ENCODE data around the gene DISP2.

DISP2 gene

DNA sequence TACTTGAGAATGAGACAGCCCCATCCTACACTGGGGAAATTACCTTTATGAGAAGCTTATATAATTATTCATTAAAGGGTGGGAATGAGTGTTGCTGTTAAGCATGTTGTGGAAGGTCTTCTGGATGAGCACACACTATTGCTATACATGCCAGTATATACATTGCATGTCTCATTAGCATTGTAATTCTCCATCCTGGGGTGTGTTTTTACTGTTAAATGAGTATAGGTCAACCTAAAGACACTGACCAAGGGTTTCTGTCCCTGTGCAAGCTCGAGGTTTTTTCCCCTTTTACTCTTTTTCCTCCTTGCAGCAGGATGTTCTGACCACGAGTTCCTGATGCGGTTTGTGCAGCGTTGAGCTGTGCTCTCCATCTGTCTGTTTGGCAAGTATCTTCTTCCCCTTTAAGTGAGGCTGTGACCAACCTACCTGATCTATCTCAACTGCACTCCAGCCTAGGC lies 40.4 kb downstream of the DISP2 start:
- peak; percentile 21 for DNase-seq

DNA sequence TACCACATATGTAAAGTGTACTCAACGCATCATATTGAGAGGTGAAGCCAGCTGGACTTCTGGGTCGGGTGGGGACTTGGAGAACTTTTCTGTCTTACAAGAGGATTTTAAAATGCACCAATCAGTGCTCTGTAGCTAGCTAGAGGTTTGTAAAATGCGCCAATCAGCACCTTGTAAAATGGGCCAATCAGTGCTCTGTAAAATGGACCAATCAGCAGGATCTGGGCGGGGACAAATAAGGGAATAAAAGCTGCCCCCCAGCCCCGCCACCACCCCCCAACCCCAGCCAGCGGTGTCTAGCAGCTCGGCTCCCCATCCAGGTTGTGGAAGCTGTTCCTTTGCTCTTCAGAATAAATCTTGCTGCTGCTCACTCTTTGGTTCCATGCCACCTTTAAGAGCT lies 41.4 kb downstream of the DISP2 start:
- no peak for DNase-seq

DNA sequence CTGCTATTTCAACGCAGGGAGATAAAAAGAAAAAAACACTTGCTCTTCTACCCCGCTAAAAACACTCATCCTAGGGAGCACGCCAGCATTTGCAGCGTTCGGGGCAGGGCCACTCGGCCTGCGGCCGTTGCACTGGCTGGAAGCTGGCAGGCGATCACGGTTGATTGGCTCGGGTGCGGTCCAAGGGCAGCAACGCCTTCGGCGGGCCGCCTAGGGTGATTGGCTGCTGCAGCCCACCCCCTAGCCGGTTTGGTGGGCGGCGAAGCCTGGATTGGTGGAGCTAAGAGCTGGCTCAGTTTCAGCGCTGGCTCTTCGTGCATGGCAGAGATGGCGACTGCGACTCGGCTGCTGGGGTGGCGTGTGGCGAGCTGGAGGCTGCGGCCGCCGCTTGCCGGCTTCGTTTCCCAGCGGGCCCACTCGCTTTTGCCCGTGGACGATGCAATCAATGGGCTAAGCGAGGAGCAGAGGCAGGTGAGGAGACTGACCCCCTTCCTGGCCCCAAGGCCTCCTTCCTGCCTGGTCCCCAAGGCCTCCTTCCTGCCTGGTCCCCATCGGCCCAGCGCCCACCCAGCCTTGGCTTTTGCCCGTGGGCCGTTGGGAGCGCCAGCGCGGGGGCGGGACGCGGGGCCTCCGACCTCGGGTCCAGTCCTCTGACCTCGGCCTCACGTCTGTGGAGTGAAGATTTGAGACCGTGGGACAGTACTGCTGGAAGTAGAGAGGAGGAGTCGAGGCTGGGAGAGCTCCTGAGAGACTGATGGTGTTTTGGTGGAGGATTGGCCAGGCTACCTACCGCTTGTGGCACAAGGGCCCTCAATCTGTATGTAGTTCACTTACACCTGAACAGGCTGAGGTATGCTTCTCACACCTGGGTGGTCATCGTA lies 47.7 kb downstream of the DISP2 start, which contains the start of gene IVD:
Gene IVD (plus strand): TSS at position 295 of the 881 bp plus-strand sequence. CDS start 33 bp downstream, at position 328.
- DNase-seq: peak; percentile 90

DNA sequence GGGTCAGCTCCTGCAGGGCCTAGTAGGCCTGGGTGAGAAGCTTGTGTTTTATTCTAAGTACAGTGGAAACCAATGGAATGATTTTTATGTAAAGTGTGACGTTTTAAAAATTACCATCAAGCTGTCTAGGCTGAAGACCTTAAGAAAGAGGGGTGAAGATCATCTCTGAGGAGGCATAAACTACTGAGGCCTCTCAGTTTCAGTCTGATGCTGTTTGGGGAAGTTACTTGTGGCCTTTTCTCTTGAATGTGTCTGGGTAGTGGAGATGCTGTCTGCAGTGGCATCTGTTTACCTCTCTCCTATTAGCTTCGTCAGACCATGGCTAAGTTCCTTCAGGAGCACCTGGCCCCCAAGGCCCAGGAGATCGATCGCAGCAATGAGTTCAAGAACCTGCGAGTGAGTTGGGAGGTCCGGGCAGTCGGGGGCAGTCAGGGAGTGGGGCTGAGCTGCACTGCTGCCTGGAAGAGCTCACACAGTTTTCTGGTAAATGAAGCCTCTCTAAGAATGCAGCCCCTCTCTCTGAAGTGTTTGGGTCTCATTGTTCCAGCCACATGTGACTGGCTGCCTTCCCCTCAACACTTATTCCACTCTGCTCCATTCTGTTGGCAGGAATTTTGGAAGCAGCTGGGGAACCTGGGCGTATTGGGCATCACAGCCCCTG lies 49.4 kb downstream of the DISP2 start:
- no peak for DNase-seq

DNA sequence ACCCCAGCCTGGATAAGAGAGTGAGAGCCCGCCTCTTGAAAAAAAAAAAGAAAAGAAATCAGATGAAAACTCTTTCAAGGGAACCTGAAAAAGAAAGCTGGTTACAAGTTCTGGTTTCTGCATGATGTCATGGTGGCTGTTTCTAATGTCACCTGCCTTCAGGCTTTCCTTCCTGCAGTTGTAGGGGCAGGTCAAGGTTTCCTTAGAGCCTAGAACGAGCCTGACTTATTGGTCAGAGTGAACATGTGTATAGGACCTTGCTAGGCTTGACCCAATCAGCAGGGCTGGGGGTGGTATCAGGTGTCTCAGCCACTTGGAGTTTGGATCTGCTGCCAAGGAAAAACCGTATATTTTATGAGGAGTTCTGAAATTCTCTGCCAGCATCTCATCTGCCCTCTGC lies 51.3 kb downstream of the DISP2 start:
- DNase-seq: no peak

DNA sequence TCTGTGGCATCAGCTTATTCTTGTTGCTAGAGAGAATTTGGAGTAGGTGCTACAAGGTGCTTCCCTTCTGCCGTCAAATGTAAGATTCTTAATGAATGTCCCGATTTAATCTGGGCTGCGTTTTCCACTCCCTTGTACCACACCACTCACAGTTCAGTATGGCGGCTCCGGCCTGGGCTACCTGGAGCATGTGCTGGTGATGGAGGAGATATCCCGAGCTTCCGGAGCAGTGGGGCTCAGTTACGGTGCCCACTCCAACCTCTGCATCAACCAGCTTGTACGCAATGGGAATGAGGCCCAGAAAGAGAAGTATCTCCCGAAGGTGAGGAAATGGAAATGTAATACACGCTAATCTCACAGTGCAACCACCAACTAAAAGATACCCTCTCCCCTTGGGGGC lies 52.5 kb downstream of the DISP2 start:
- DNase-seq: no peak

DNA sequence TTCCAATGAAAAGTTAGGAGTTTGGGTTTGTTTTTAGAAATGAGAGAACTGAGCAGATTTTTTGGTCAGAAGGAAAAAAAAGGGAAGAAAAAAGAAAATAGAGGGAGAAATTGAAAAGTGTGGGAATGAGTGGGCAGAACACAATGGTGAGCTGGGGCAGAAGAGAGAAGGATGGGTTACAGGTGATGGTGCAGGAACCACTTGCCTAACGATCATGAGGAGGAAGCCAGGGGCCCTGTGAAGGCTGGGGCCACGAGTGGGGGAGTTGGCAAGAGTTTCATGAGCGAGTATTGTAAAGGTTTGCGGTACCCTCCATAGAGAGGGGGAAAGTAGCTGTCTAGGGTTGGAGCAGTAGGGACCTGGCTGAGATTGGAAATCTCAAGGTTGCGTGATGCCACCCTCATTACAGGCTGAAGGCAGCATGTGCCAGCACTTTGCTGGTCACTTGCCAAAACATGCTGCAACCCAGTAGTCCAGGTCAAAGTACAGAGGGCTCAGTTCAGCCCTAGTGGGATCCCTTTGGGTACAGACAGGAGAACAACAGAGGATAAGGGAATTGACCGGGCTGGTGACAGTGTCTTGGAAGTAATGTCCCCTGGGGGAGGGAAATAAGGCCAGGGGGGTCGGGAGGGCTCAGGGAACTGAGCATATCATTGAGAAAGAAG lies 54.2 kb downstream of the DISP2 start:
- no peak for DNase-seq

DNA sequence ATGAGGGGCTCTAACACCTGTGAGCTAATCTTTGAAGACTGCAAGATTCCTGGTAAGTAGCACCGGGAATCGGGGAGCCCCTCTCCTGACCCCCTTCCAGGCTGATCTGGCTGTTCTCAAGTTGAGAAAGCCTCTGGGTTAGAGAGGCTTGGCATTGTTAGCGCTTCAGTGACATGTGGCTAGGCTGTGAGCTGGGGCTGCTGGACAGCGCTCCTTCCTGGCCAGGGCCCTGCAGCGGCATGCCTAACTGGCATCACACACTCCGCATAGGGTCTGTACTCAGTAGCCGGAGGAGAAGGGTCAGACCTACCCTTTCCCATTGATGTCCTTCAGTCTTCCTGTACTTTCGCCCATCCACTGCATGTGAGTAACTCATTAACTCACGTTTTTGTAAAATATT lies 55.0 kb downstream of the DISP2 start:
- DNase-seq: no peak

DNA sequence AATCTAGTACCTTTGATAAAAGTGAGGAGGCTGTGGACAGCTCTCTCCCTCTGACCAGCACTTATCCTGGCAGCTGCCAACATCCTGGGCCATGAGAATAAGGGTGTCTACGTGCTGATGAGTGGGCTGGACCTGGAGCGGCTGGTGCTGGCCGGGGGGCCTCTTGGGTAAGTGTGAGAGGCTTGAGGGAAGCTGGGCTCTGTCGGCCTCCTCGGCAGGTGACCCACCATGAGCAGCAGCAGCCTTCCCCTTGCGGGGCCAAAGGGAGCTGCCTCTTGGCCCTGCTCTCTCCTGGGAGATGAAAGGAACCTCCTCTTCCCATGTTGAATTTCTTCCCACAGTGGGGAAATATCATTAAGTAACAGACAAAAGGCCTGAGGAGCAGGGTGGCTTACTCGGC lies 56.8 kb downstream of the DISP2 start:
- no peak for DNase-seq

DNA sequence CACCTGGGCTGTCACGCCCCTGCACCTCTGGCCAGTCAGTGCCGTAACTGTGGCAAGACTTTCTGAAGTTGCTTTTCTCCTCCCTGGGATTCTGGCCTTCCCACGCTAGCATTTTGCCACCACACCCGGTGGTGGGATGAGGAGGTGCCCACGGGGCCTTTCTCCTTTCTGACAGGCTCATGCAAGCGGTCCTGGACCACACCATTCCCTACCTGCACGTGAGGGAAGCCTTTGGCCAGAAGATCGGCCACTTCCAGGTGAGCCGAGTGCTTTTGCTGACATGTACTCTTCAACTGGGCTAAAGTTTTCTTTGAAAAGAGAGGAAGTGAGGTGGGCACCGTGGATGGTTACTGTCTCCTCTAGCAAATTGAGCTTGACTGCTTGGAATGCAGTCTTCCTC lies 57.2 kb downstream of the DISP2 start:
- DNase-seq: no peak

DNA sequence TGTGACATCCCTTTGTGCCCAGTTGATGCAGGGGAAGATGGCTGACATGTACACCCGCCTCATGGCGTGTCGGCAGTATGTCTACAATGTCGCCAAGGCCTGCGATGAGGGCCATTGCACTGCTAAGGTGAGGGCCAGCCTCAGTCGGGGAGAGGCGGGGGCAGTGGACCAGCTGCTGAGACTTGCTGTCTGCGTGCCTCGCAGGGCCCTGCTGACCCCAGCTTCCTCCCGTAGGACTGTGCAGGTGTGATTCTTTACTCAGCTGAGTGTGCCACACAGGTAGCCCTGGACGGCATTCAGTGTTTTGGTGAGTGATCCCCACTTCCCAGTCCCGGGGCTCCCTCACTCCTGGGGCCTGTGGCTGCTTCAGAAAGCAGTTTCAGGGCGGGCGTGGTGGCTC lies 58.0 kb downstream of the DISP2 start:
- DNase-seq: no peak

DNA sequence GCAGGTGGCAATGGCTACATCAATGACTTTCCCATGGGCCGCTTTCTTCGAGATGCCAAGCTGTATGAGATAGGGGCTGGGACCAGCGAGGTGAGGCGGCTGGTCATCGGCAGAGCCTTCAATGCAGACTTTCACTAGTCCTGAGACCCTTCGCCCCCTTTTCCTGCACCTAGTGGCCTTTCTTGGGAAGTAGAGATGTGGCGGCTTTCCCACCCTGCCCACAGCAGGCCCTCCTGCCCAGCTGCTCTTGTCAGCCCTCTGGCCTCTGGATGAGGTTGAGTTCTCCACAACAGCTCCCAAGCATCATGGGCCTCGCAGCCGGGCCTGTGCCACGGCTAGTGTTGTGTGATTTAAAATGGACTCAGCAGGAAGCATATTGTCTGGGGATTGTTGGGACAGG lies 60.1 kb downstream of the DISP2 start:
- no peak for DNase-seq

DNA sequence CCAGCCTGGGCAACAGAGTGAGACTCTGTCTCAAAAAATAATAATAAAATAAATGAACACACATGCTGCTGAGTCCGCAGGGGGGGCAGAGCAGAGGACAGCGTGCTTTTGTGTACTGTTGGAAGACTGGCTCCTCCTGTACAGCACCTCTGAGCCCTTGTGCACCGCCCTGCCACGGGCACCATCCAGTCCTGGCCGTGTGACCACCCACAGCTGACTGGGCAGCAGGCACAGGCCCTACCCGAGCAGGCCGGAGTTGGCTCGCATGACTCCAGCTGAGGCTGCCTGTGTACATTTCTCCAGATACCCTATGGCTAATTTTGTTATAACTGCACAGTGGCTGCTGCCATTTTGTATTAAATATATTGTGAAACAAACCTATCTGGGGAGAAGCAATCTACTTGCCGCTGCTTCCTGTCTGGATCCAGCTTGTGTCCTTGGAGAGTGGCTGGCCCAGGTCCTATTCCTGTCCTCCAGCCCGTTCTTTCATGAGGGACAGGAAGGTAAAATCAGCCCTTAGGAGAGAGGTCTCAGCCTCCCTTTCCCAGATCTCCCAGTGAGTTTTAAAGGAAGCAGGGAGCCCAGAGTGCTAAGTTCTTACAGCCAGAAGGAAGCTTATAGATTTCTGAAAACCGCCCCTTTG lies 62.2 kb downstream of the DISP2 start:
- no peak for DNase-seq

DNA sequence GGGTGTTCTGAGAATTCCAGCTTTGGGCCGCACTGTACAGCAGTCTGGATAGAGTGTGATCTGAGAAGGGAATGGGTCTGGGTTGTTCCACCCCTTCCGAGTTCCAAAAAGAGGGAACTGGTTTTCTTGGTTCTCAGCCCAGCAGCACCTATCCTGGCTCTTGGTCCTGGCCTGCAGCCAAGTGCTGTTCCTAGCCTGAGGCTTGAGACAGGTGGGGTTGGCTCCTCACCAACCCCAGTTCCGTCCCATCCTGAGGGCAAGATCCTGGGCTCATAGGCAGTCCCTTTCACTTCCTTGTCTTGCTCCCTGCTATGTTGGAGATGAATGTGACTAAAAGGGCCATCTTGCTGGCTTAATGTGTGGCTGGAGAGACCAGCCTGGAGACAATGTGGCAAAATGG lies 62.8 kb downstream of the DISP2 start:
- no peak for DNase-seq

DNA sequence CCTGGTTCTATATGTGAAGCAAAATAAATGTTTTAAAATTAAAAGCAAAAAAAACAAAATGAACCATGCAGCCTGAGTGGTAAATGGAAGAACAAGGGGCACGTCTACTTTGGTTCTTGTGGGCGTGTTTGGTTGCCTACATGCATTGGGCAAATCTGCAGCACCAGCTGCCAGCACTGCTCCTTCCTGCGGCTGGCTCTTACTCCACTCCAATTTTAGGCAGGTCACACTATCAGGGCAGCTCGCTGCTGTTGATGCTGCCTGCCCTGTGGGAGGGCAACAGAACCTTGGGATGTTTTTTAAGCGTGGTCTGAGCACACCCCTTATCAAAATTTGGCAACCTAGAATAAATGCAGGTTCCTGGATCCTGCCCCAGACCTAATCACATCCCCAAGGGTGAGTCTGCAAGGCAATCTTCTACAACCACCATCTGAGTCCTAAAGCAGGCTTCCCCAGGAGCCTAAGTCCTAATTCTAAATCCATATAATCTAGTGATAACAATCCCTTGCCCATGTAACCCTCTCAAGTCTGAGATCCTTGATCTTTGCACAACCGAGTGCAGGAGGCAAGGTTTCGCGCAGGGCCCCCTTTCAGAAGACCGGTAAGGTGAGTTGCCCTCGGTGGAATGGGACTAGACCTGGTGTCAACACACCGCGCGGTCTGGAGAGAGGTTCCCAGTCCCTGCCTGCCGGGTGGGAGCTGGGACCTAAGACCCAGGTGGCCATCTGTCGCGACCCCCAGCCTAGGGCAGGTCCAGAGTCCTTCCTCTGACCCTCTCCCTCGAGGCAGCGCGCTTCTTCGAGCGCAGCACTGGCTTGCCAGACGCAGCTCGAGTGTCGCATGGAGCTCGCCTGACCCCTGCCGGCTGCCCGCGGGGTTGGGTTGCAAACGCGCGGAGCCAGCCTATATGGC lies 63.5 kb downstream of the DISP2 start:
- DNase-seq: peak; percentile 80

DNA sequence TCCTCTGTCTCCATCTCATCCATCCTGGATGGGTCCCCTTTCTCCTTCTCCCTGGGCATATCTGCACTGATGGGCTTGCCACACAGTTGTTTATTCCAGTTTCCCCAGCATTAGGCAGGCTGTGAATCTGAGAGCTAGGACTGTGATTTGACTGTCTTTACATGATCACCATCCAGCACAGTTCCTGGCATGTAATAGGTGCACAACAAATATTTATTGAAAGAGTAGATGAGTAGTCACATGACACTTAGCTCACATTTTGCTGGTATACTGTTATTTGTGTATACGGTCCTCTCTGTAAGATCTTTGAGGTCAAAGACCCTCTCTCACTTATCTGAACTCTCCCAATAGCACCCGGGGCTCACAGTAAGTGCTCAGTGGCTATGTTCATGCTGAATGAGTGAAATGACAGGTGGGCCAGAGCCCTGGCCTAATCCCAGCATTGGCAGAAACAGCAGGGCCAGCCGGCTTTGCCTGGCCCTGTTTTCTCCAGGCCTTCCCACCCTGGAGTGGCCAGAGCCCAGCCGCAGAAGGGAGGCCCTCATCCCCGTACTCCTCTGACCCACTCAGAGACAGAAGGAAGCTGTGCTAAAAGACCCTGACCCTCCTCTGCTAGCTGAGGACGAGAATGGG lies 66.6 kb downstream of the DISP2 start:
- no peak for DNase-seq

DNA sequence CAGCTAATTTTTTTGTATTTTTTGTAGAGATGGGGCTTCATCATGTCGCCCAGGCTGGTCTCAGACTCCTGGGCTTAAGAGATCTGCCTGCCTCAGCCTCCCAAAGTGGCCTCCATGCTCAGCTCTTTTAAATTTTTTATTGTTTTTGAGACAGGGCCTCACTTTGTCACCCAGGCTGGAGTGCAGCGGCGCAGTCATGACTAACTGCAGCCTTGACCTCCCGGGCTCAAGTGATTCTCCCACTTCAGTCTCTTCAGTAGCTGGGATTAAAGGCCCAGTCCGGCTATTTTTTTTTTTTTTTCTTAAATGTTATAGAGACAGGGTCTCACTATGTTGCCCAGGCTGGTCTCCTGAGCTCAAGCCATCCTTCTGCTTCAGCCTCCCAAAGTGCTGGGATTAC lies 67.7 kb downstream of the DISP2 start:
- DNase-seq: no peak

DNA sequence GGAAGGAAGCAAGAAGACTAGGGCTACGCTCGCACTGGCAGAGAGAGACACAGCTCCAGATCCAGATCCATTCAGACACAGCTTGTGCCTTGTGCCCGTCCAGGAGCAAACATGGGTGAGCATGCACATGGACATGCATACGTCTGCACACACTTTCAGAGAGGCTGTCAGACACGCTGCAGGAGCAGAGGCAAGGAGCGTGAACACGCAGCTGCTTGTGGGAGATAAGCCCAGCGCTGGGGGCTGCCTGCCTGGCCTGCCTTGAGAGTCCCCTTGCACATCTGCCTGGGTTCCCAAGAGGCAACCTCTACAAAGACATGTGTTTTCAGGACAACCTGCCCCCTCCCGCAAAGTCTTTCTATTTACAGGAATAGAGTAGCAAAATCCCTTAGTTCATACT lies 69.2 kb downstream of the DISP2 start:
- DNase-seq: no peak

DNA sequence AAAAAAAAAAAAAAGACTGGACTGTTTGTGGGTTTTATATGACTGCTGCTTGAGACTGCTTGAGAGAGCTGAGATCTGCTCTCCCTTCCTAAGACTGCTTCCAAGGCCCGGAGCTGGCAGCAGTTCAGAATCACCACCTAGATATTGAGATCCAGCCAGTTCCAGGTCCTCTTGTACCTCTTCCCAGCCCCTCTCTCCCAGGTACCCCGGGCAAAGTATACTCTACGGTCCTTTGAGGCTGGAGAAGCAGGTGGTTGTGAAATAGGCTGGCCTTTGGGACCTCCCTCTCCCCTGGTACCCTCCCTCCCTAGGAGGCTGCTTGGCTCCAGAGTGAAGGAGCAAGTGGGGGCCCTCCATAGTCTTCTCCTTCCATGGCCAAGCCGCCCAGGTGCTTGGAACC lies 70.2 kb downstream of the DISP2 start:
- DNase-seq: no peak
